MM.1S (cell line): ENCODE data around the gene RNU2-63P.

Source experiments
- EZH2 ChIP-seq: fragments of 300-600 bp; sonication (generic); optimal IDR thresholded peaks from 2 replicates; pipeline ENCODE3; 2017; ENCODE audit warnings: low read depth, mild to moderate bottlenecking, antibody characterized with exemption, low read length, mixed read lengths
- EZH2phosphoT487 ChIP-seq: fragments of 300-600 bp; sonication (generic); IDR thresholded peaks from 2 replicates; pipeline ENCODE4 v1.6.1; 2018; ENCODE audit warnings: antibody characterized with exemption, low read length
- TF ChIP-seq, protein P1 (sequence below): fragments of 300-600 bp; sonication (generic); IDR thresholded peaks from 2 replicates; pipeline ENCODE4 v1.5.1; 2016; ENCODE audit warnings: antibody characterized with exemption, low read length, mixed read lengths

DNA sequence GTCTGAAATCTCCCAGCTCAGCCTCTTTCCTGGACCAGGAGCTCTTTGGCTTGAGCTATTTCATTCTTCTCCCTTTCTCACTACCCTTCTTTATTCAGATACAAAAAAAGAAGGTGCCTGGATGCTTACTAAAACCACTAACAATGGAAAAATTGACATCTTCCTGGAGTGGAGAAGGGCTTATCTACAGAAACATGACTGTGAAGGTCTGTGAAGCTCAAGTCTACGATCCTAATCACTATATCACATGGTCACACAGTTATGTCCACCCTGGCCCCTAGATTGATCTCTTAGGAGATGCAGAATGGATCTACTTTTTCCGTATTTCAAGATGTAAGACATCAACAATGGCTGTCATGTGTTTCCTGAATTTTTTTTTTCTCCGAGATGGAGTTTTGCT is 44.9 kb upstream of the RNU2-63P start:
- TF ChIP-seq, protein P1, sequence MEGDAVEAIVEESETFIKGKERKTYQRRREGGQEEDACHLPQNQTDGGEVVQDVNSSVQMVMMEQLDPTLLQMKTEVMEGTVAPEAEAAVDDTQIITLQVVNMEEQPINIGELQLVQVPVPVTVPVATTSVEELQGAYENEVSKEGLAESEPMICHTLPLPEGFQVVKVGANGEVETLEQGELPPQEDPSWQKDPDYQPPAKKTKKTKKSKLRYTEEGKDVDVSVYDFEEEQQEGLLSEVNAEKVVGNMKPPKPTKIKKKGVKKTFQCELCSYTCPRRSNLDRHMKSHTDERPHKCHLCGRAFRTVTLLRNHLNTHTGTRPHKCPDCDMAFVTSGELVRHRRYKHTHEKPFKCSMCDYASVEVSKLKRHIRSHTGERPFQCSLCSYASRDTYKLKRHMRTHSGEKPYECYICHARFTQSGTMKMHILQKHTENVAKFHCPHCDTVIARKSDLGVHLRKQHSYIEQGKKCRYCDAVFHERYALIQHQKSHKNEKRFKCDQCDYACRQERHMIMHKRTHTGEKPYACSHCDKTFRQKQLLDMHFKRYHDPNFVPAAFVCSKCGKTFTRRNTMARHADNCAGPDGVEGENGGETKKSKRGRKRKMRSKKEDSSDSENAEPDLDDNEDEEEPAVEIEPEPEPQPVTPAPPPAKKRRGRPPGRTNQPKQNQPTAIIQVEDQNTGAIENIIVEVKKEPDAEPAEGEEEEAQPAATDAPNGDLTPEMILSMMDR = no peak
- TF ChIP-seq EZH2 = no peak
- TF ChIP-seq EZH2phosphoT487 = no peak
